CD4-positive, alpha-beta T cell treated with Interleukin-4 for 1 hour (primary cell): ENCODE data around the gene VKORC1L1.
A peak's percentile ranks its signal among the peaks of the same experiment; 100 is the strongest.
"Not testable (repeated sequence)": the region's sequence is repeated elsewhere in the genome, so short reads cannot be mapped to it uniquely, and the experiment has no call there.

ENCODE experiments used
- DNase-seq, 2 donors: peaks; one replicate each; pipeline ENCODE4 v3.0.0-alpha.2; 2020 to 2022

The VKORC1L1 gene

GRCh38 chr7:65946904-65947303 lies 74.0 kb downstream of the VKORC1L1 start:
- peak in 1 of 2 donors; percentile 20 for DNase-seq

GRCh38 chr7:65951837-65952578 lies 79.1 kb downstream of the VKORC1L1 start:
- DNase-seq: no peak

GRCh38 chr7:65953001-65953720 lies 80.3 kb downstream of the VKORC1L1 start:
- no peak for DNase-seq

- DNase-seq: peak in 1 of 2 donors; percentile 7
Measured at GRCh38 chr7:65953890-65954450, 81.1 kb downstream of the VKORC1L1 start.

GRCh38 chr7:65955718-65956117 lies 82.8 kb downstream of the VKORC1L1 start:
- DNase-seq: no peak

- DNase-seq: peak in 1 of 2 donors; percentile 6
Measured at GRCh38 chr7:65960351-65961074, 87.6 kb downstream of the VKORC1L1 start.

- peak in 1 of 2 donors; percentile 6 for DNase-seq
Measured at GRCh38 chr7:65962033-65962432, 89.2 kb downstream of the VKORC1L1 start.

- DNase-seq: not testable (repeated sequence)
Measured at GRCh38 chr7:65964671-65965070, 91.8 kb downstream of the VKORC1L1 start.

- no peak for DNase-seq
Measured at GRCh38 chr7:65966146-65966545, 93.3 kb downstream of the VKORC1L1 start.

GRCh38 chr7:65967361-65968155 lies 94.7 kb downstream of the VKORC1L1 start:
- no peak for DNase-seq

- no peak for DNase-seq
Measured at GRCh38 chr7:65968256-65969185, 95.6 kb downstream of the VKORC1L1 start.

GRCh38 chr7:65971021-65971420 lies 98.1 kb downstream of the VKORC1L1 start:
- DNase-seq: no peak

GRCh38 chr7:65972976-65973375 lies 100.1 kb downstream of the VKORC1L1 start:
- DNase-seq: no peak

- DNase-seq: no peak
Measured at GRCh38 chr7:65974191-65974801, 101.4 kb downstream of the VKORC1L1 start.

- DNase-seq: no peak
Measured at GRCh38 chr7:65974876-65975275, 102.0 kb downstream of the VKORC1L1 start.

GRCh38 chr7:65975814-65976445 lies 103.1 kb downstream of the VKORC1L1 start:
- DNase-seq: no peak

GRCh38 chr7:65976659-65977196 lies 103.9 kb downstream of the VKORC1L1 start:
- no peak for DNase-seq

GRCh38 chr7:65978891-65979582 lies 106.2 kb downstream of the VKORC1L1 start:
- no peak for DNase-seq
